ENCODE results near the gene SLC6A6. TPM values are rescaled to one million over a fixed set of nuclear protein-coding genes. Genes with fewer than 3 reads are reported as not detected.

SLC6A6 gene
- total and polyA plus RNA-seq, 10 of the 15 experiments (the other 5 are each of a cell fraction or from before 2014, with no cell fraction given), result 5.6 to 47.0 (median 20.2) TPM

GRCh38 chr3:14491396-14492190 is 89.2 kb downstream of the SLC6A6 start:
- intact Hi-C loops (cut with micrococcal nuclease; ENCODE audit: unreplicated experiment) (no loop called here), in situ Hi-C loops (cut with MboI) (no loop called here)
- SMC1A ChIA-PET (ENCODE audit: uncharacterized antibody, unreplicated experiment), result interaction anchor here (0.5 to 0.6 kb wide), 2 partner anchors 16 to 32 kb away, joined by 3 read pairs; no protein-coding TSS in a partner anchor
- Histone ChIP-seq H3K27ac (ENCODE audit: control insufficient read depth, insufficient read depth) (no peak overlapping the region), H3K9ac (ENCODE audit: control insufficient read depth, insufficient read depth, low read length) (no peak overlapping the region), H2AFZ (ENCODE audit: control insufficient read depth, low read depth, low read length) (no peak overlapping the region), H4K20me1 (ENCODE audit: control insufficient read depth, insufficient read depth) (no peaks in the 10 kb centered on the region), H3K27me3 (replicated peaks in 1 of 2; ENCODE audit: control insufficient read depth in 2 of 2, insufficient read depth in 2 of 2, low read length in 1 of 2) (no peaks in the 10 kb centered on the region), H3K79me2 (ENCODE audit: control insufficient read depth, insufficient read depth, low read length) (no peaks in the 10 kb centered on the region), H3K4me3 (no peak overlapping the region), H3K36me3 (ENCODE audit: control insufficient read depth in 2 of 2, insufficient read depth in 2 of 2, low read length in 1 of 2) (peaks cover 0 to 8% of the 10 kb centered on the region in 2 experiments; a peak in 3 of 4 replicates), H3K4me1 (ENCODE audit: control insufficient read depth, insufficient read depth, low read length) (no peaks in the 10 kb centered on the region), H3K4me2 (ENCODE audit: control insufficient read depth, insufficient read depth) (no peak overlapping the region), H3K9me3 (replicated peaks; ENCODE audit: control insufficient read depth, insufficient read depth, low read length) (no peaks in the 10 kb centered on the region)
- no peak for FAIRE-seq
- RAD21 ChIA-PET (ENCODE audit: unreplicated experiment), result no interaction called here
- ATAC-seq, result no peak
- 75% methylated on average over 17 of the region's 17 CpGs for WGBS (ENCODE audit: insufficient coverage, insufficient replicate concordance, low lambda C conversion rate, missing lambda C conversion rate)
- POLR2A ChIA-PET, result no interaction called here
- no peak for TF ChIP-seq SMARCA5 (IDR thresholded peaks at IDR 0.05)
- TF ChIP-seq CHD1 (IDR thresholded peaks at IDR 0.05; ENCODE audit: low read depth, low read length), result no peak
- CTCF ChIA-PET, result interaction anchor here (0.5 kb wide), 1 partner anchor 658 kb away, joined by 3 read pairs; no protein-coding TSS in a partner anchor
- no peak for DNase-seq (ENCODE audit: low read depth, low spot score)
- no TSS peak for BruUV-seq (replicated peaks)

- H3K4me3 ChIP-seq, result no peak overlapping the region
- H3K4me1 ChIP-seq (ENCODE audit: control insufficient read depth, insufficient read depth, low read length), result no peaks in the 10 kb centered on the region
- peaks cover 0 to 6% of the 10 kb centered on the region in 2 experiments; a peak in 3 of 4 replicates for H3K36me3 ChIP-seq (ENCODE audit: control insufficient read depth in 2 of 2, insufficient read depth in 2 of 2, low read length in 1 of 2)
- no TSS peak for BruUV-seq (replicated peaks)
- ATAC-seq (no peak), DNase-seq (ENCODE audit: low read depth, low spot score) (no peak), FAIRE-seq (no peak)
- ChIA-PET POLR2A (no interaction called here), CTCF (no interaction called here), RAD21 (ENCODE audit: unreplicated experiment) (no interaction called here), SMC1A (ENCODE audit: uncharacterized antibody, unreplicated experiment) (no interaction called here)
- no peaks in the 10 kb centered on the region for H3K9me3 ChIP-seq (replicated peaks; ENCODE audit: control insufficient read depth, insufficient read depth, low read length)
- no peaks in the 10 kb centered on the region for H3K79me2 ChIP-seq (ENCODE audit: control insufficient read depth, insufficient read depth, low read length)
- no peaks in the 10 kb centered on the region for H4K20me1 ChIP-seq (ENCODE audit: control insufficient read depth, insufficient read depth)
- 82% methylated on average over 29 of the region's 31 CpGs for WGBS (ENCODE audit: insufficient coverage, insufficient replicate concordance, low lambda C conversion rate, missing lambda C conversion rate)
- intact Hi-C loops (cut with micrococcal nuclease; ENCODE audit: unreplicated experiment) (no loop called here), in situ Hi-C loops (cut with MboI) (no loop called here)
- H3K4me2 ChIP-seq (ENCODE audit: control insufficient read depth, insufficient read depth), result no peak overlapping the region
- H3K27me3 ChIP-seq (replicated peaks in 1 of 2; ENCODE audit: control insufficient read depth in 2 of 2, insufficient read depth in 2 of 2, low read length in 1 of 2), result no peaks in the 10 kb centered on the region
- no peak overlapping the region for H3K27ac ChIP-seq (ENCODE audit: control insufficient read depth, insufficient read depth)
- no peak overlapping the region for H2AFZ ChIP-seq (ENCODE audit: control insufficient read depth, low read depth, low read length)
- no peak overlapping the region for H3K9ac ChIP-seq (ENCODE audit: control insufficient read depth, insufficient read depth, low read length)
- no peak for TF ChIP-seq RFX5 (IDR thresholded peaks at IDR 0.05; ENCODE audit: low read depth, low read length)
- TF ChIP-seq NFYA (IDR thresholded peaks at IDR 0.05; ENCODE audit: borderline replicate concordance, low read depth, low read length), result no peak
- no peak for TF ChIP-seq LARP7 (IDR thresholded peaks at IDR 0.05)
- no peak for TF ChIP-seq MTA3 (IDR thresholded peaks at IDR 0.05; ENCODE audit: borderline replicate concordance, low read length)
- TF ChIP-seq WRNIP1 (IDR thresholded peaks at IDR 0.05; ENCODE audit: borderline replicate concordance, low read depth, low read length), result no peak
- TF ChIP-seq JUND (IDR thresholded peaks at IDR 0.05; ENCODE audit: low read depth, low read length), result no peak
- no peak for TF ChIP-seq MEF2A (IDR thresholded peaks at IDR 0.05; ENCODE audit: insufficient read depth, low read depth, low read length)
- no peak for TF ChIP-seq CBX3 (IDR thresholded peaks at IDR 0.05; ENCODE audit: borderline replicate concordance, low read depth)
- TF ChIP-seq SP1 (IDR thresholded peaks at IDR 0.05; ENCODE audit: low read depth, low read length), result no peak
- no peak for TF ChIP-seq NFYB (IDR thresholded peaks at IDR 0.05; ENCODE audit: insufficient read depth, low read depth, low read length)
- no peak for TF ChIP-seq FOS (IDR thresholded peaks at IDR 0.05; ENCODE audit: borderline replicate concordance, extremely low read depth, insufficient read length)
- no peak for TF ChIP-seq BMI1 (IDR thresholded peaks at IDR 0.05; ENCODE audit: borderline replicate concordance)
- TF ChIP-seq IKZF1 (conservative IDR thresholded peaks at IDR 0.05), result no peak
Observed at GRCh38 chr3:14492948-14493881, 90.8 kb downstream of the SLC6A6 start.

Measured in GM12878 (cell line).